AG04449 (cell line): ENCODE data around the gene IGFL2.

Experiments
- CTCF ChIA-PET: fragments of 350-600 bp; formaldehyde crosslinking; extraction: SDS; loops from one replicate; lab custom pipeline; 2021; ENCODE audit warnings: antibody characterized with exemption; lab: Yijun Ruan, JAX
- POLR2A ChIA-PET: fragments of 400-600, 350-600 bp; formaldehyde crosslinking; extraction: SDS; loops from one replicate; lab custom pipeline; 2020; ENCODE audit warnings: antibody characterized with exemption, inconsistent platforms; lab: Yijun Ruan, JAX
- DNase-seq: peaks from one replicate; pipeline ENCODE4 v3.0.0-alpha.2; 2010; ENCODE audit warnings: low read depth, low spot score
- H3K4me3 ChIP-seq: 2 replicates; pipeline ENCODE4 v1.5.1; 2011; ENCODE audit warnings: low read depth, mild to moderate bottlenecking, control low read depth, low read length
- CTCF ChIP-seq: IDR thresholded peaks from one replicate; pipeline ENCODE4 v1.5.1; 2011; ENCODE audit warnings: mild to moderate bottlenecking, moderate library complexity, low read length, control low read depth, inconsistent platforms; ENCODE audit not compliant: insufficient read depth; ENCODE audit errors: missing control alignments

IGFL2 gene

GRCh38 chr19:46112527-46112926 lies 35.5 kb upstream of the IGFL2 start:
- TF ChIP-seq CTCF = no peak
- H3K4me3 ChIP-seq = no peak overlapping the region
- CTCF ChIA-PET = interaction anchor here (1.1 to 1.5 kb wide), 3 partner anchors 13 to 152 kb away, joined by 3 to 7 read pairs (median 6); no protein-coding TSS in a partner anchor
- no peak for DNase-seq
- POLR2A ChIA-PET = no interaction called here

GRCh38 chr19:46113726-46114125 lies 34.3 kb upstream of the IGFL2 start:
- TF ChIP-seq CTCF = no peak
- POLR2A ChIA-PET = no interaction called here
- no peak overlapping the region for H3K4me3 ChIP-seq
- no peak for DNase-seq
- CTCF ChIA-PET = interaction anchor here (0.8 to 1.9 kb wide), 3 partner anchors 10 to 151 kb away, joined by 3 to 4 read pairs (median 3); no protein-coding TSS in a partner anchor

- no peak for DNase-seq
- H3K4me3 ChIP-seq = no peak overlapping the region
- no peak for TF ChIP-seq CTCF
- POLR2A ChIA-PET = no interaction called here
- CTCF ChIA-PET = interaction anchor here (0.8 to 1.4 kb wide), 4 partner anchors 33 to 151 kb away, joined by 3 to 4 read pairs (median 3); no protein-coding TSS in a partner anchor
These were observed 32.5 kb upstream of the IGFL2 start for GRCh38 chr19:46115396-46116106.

GRCh38 chr19:46116121-46116520 lies 31.9 kb upstream of the IGFL2 start:
- DNase-seq = no peak
- CTCF ChIA-PET = interaction anchor here (1.2 to 1.4 kb wide), 2 partner anchors 88 to 150 kb away, joined by 3 to 4 read pairs; no protein-coding TSS in a partner anchor
- POLR2A ChIA-PET = no interaction called here
- no peak for TF ChIP-seq CTCF
- no peak overlapping the region for H3K4me3 ChIP-seq

- ChIA-PET CTCF (no interaction called here), POLR2A (no interaction called here)
- no peak overlapping the region for H3K4me3 ChIP-seq
- DNase-seq = no peak
- no peak for TF ChIP-seq CTCF
These were observed 29.9 kb upstream of the IGFL2 start for GRCh38 chr19:46118136-46118535.

GRCh38 chr19:46124638-46125115 lies 23.4 kb upstream of the IGFL2 start, which contains the start of gene IGFL3:
Gene IGFL3, minus strand, starts transcription at chr19:46124688. Its CDS starts 39 bp downstream, at chr19:46124649.
- ChIA-PET POLR2A (interaction anchor here (2.2 kb wide), 1 partner anchor 9 kb away, joined by 6 read pairs; no protein-coding TSS in a partner anchor), CTCF (interaction anchor here (1.4 to 1.6 kb wide), 3 partner anchors 46 to 140 kb away, joined by 3 to 6 read pairs (median 5); no protein-coding TSS in a partner anchor)
- H3K4me3 ChIP-seq = no peak within 1 kb of the TSS
- no peak for TF ChIP-seq CTCF
- no peak for DNase-seq
